AG09309 (cell line): ENCODE measurements around the gene TAF4B.

Source experiments
- DNase-seq: peaks from one replicate; pipeline ENCODE4 v3.0.0-alpha.2; 2010; ENCODE audit warnings: low read depth
- H3K4me3 ChIP-seq: 2 replicates; pipeline ENCODE4 v1.5.1; 2011; ENCODE audit warnings: mild to moderate bottlenecking, low read depth, low read length, moderate library complexity; ENCODE audit not compliant: control insufficient read depth
- CTCF ChIP-seq: IDR thresholded peaks from 2 replicates; pipeline ENCODE4 v1.5.1; 2011; ENCODE audit warnings: mild to moderate bottlenecking, low read depth, low read length, inconsistent platforms; ENCODE audit not compliant: insufficient read depth, control insufficient read depth; ENCODE audit errors: missing control alignments

TAF4B gene

GRCh38 chr18:26417190-26417589 lies 190.9 kb downstream of the TAF4B start:
- TF ChIP-seq CTCF = no peak
- DNase-seq = no peak
- no peak overlapping the region for H3K4me3 ChIP-seq

GRCh38 chr18:26418225-26418624 lies 192.0 kb downstream of the TAF4B start:
- DNase-seq = no peak
- no peak for TF ChIP-seq CTCF
- no peak overlapping the region for H3K4me3 ChIP-seq

GRCh38 chr18:26419746-26420145 lies 193.5 kb downstream of the TAF4B start:
- TF ChIP-seq CTCF = no peak
- DNase-seq = no peak
- no peak overlapping the region for H3K4me3 ChIP-seq

GRCh38 chr18:26421503-26421902 lies 195.3 kb downstream of the TAF4B start:
- TF ChIP-seq CTCF = no peak
- no peak for DNase-seq

GRCh38 chr18:26421931-26422330 lies 195.7 kb downstream of the TAF4B start:
- no peak for TF ChIP-seq CTCF
- no peak for DNase-seq
- H3K4me3 ChIP-seq = no peak overlapping the region

More at GRCh38 chr18:26421503-26421902, 195.3 kb downstream of the TAF4B start:
- no peak overlapping the region for H3K4me3 ChIP-seq

- TF ChIP-seq CTCF = no peak
- no peak overlapping the region for H3K4me3 ChIP-seq
- DNase-seq = no peak
Measured at GRCh38 chr18:26422472-26423162, 196.4 kb downstream of the TAF4B start.

GRCh38 chr18:26424428-26425147 lies 198.3 kb downstream of the TAF4B start:
- no peak overlapping the region for H3K4me3 ChIP-seq
- no peak for TF ChIP-seq CTCF
- DNase-seq = no peak
